Sigmoid colon (tissue), 7 donors: ENCODE data around the gene RITA1. TPM values are rescaled to one million over a fixed set of nuclear protein-coding genes. Genes with fewer than 3 reads are reported as not detected.
A peak's percentile ranks its signal among the peaks of the same experiment; 100 is the strongest.

Experiments
- DNase-seq: peaks from one replicate; pipeline ENCODE4 v3.0.0-alpha.2; 2019
- H3K27ac ChIP-seq, 4 donors: fragments of 200-600 bp; sonication (generic); one replicate each; pipeline ENCODE4 v1.5.1; 2016 to 2019; ENCODE audit warnings: mild to moderate bottlenecking in 1 of 4
- H3K27me3 ChIP-seq, 3 donors: fragments of 200-600 bp; sonication (generic); one replicate each; pipeline ENCODE4 v1.5.1; 2019; ENCODE audit warnings: mild to moderate bottlenecking in 1 of 3
- H3K36me3 ChIP-seq, 4 donors: fragments of 200-600 bp; sonication (generic); one replicate each; pipeline ENCODE4 v1.5.1; 2016 to 2019
- H3K4me1 ChIP-seq, 4 donors: fragments of 200-600 bp; sonication (generic); one replicate each; pipeline ENCODE4 v1.5.1; 2017 to 2019
- H3K4me3 ChIP-seq, 4 donors: fragments of 200-600 bp; sonication (generic); one replicate each; pipeline ENCODE4 v1.5.1; 2017 to 2019; ENCODE audit warnings: mild to moderate bottlenecking in 2 of 4, moderate library complexity in 1 of 4
- H3K9me3 ChIP-seq, 4 donors: fragments of 200-600 bp in 3 of 4; sonication (generic) in 3 of 4; one replicate each; pipeline versions ENCODE4 v1.5.1 to v1.6.1; 2013 to 2019
- EP300 ChIP-seq, 4 donors: sonication (generic); formaldehyde crosslinking; IDR thresholded peaks; one replicate each; pipeline ENCODE4 v1.6.1; 2017; ENCODE audit warnings: antibody characterized with exemption in 4 of 4
- POLR2A ChIP-seq, 2 donors: fragments of 450-650 bp; IDR thresholded peaks; one replicate each; pipeline ENCODE4 v1.6.1; 2016; ENCODE audit warnings: antibody characterized with exemption in 2 of 2, mild to moderate bottlenecking in 2 of 2, moderate library complexity in 2 of 2
- POLR2AphosphoS5 ChIP-seq, 4 donors: sonication (generic); formaldehyde crosslinking; IDR thresholded peaks; one replicate each; pipeline ENCODE4 v1.6.1; 2017; ENCODE audit warnings: antibody characterized with exemption in 4 of 4
- WGBS, 2 donors: extraction: QIAGEN DNeasy Blood & Tissue Kit; methylation state at CpG; one replicate each; pipeline ENCODE4 v1.1.7; 2013; 5-methylcytosine and 5-hydroxymethylcytosine counted together
- intact Hi-C: fragments of 100-400 bp; cut with DNase I; formaldehyde crosslinking; loops from one replicate; pipeline ENCODE4 v1.15.1; 2023
- polyA plus RNA-seq, 3 donors: library from polyadenylated mRNA; stranded (reverse); fragments of 200-250 nt; gene quantifications; one replicate each; pipeline ENCODE4 v1.2.3, GENCODE V29; 2013
- total RNA-seq, 4 donors: library from RNA; depleted of rRNA; stranded (reverse); fragments of >200 nt; gene quantifications; one replicate each; pipeline ENCODE4 v1.1.0, GENCODE V29; 2016
- TF ChIP-seq, protein P1 (sequence below), 4 experiments: fragments of 450-650 bp in 3 of 4; fragments of 200-600 bp in 1 of 4; IDR thresholded peaks; one replicate each; pipeline ENCODE4 v1.5.1; 2016 to 2019; ENCODE audit warnings: antibody characterized with exemption in 4 of 4, mild to moderate bottlenecking in 3 of 4, moderate library complexity in 2 of 4
- donor health status: healthy with polysubstance abuse.
- donor health status: Bipolar disorder and iron deficiency.
- donor health status: healthy.

RITA1 gene
- total and polyA plus RNA-seq, 7 donors: 12.5 to 28.4 (median 16.5) TPM

DNA sequence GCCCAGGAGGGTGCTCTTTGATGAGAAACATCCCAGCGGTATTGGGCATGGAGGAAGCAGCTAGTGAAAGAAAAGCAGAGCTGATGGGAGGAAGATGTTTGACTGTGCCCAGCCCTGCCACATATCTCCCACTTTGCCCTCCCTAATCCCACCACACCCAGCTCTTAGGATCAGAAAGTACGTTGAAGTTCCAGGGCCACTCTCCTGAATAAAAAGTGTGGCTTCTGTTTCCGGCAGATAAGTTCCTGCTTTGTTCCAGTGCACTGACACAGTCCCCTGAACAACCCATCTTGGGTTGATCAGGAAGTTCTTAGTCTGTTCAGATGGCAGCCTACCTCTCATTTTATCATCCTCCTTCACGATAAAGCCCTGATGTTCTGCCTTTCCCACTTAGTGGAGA lies 52.2 kb downstream of the RITA1 start:
- Histone ChIP-seq H3K27me3 (no peaks in the 10 kb centered on the region), H3K36me3 (peaks cover 0 to 23% (median 10%) of the 10 kb centered on the region in 4 donors), H3K27ac (peak overlapping the region in 1 of 4 donors; percentile 12), H3K9me3 (no peaks in the 10 kb centered on the region), H3K4me3 (no peak overlapping the region), H3K4me1 (peaks cover 0 to 29% (median 17%) of the 10 kb centered on the region in 4 donors)
- WGBS, 2 donors: 18 to 36% methylated on average over 4 of the region's 4 CpGs
- TF ChIP-seq POLR2AphosphoS5 (IDR thresholded peaks at IDR 0.05): no peak
- no peak for TF ChIP-seq POLR2A (IDR thresholded peaks at IDR 0.05)
- TF ChIP-seq, protein P1, sequence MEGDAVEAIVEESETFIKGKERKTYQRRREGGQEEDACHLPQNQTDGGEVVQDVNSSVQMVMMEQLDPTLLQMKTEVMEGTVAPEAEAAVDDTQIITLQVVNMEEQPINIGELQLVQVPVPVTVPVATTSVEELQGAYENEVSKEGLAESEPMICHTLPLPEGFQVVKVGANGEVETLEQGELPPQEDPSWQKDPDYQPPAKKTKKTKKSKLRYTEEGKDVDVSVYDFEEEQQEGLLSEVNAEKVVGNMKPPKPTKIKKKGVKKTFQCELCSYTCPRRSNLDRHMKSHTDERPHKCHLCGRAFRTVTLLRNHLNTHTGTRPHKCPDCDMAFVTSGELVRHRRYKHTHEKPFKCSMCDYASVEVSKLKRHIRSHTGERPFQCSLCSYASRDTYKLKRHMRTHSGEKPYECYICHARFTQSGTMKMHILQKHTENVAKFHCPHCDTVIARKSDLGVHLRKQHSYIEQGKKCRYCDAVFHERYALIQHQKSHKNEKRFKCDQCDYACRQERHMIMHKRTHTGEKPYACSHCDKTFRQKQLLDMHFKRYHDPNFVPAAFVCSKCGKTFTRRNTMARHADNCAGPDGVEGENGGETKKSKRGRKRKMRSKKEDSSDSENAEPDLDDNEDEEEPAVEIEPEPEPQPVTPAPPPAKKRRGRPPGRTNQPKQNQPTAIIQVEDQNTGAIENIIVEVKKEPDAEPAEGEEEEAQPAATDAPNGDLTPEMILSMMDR (IDR thresholded peaks at IDR 0.05): no peak
- no peak for TF ChIP-seq EP300 (IDR thresholded peaks at IDR 0.05)
- intact Hi-C loops: no loop called here
- peak; percentile 19 for DNase-seq

DNA sequence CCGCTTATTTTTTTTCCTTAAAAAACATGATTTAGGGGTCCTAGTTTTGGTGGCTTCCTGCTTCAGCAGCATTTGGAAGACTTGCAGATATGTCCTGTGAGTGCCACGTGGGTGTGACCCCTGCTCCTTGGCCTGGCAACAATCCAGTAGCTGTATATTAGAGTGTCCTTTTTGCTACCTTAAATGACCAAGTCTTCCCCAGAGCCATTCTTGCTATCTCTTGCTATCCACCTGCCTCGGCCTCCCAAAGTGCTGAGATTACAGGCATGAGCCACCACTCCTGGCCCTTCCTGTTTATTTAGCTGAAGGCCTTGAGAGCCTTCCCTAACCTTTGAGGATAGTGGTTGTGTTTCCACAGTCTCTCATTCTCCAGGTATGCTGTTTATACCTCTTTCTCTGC lies 52.8 kb downstream of the RITA1 start:
- Histone ChIP-seq H3K27me3 (no peaks in the 10 kb centered on the region), H3K9me3 (no peaks in the 10 kb centered on the region), H3K4me1 (peaks cover 0 to 33% (median 17%) of the 10 kb centered on the region in 4 donors), H3K36me3 (peaks cover 0 to 17% (median 5%) of the 10 kb centered on the region in 4 donors), H3K27ac (no peak overlapping the region), H3K4me3 (no peak overlapping the region)
- TF ChIP-seq EP300 (IDR thresholded peaks at IDR 0.05) (no peak), POLR2A (IDR thresholded peaks at IDR 0.05) (no peak), POLR2AphosphoS5 (IDR thresholded peaks at IDR 0.05) (no peak)
- TF ChIP-seq, protein P1 (IDR thresholded peaks at IDR 0.05): no peak
- WGBS, 2 donors: 37 to 50% methylated on average over 3 of the region's 3 CpGs
- intact Hi-C loops: no loop called here
- no peak for DNase-seq

- H3K36me3 ChIP-seq: peaks cover 0 to 8% (median 0%) of the 10 kb centered on the region in 4 donors
- H3K9me3 ChIP-seq: no peaks in the 10 kb centered on the region
- peak overlapping the region; percentile 19 to 55 (median 50) for H3K27ac ChIP-seq
- no peak overlapping the region for H3K4me3 ChIP-seq
- TF ChIP-seq POLR2A (IDR thresholded peaks at IDR 0.05) (no peak), POLR2AphosphoS5 (IDR thresholded peaks at IDR 0.05) (no peak), EP300 (IDR thresholded peaks at IDR 0.05) (no peak)
- TF ChIP-seq, protein P1 (IDR thresholded peaks at IDR 0.05): no peak
- peaks cover 0 to 43% (median 23%) of the 10 kb centered on the region in 4 donors for H3K4me1 ChIP-seq
- 26 to 56% methylated on average over 3 of the region's 3 CpGs for WGBS, 2 donors
- peak; percentile 54 for DNase-seq
- H3K27me3 ChIP-seq: no peaks in the 10 kb centered on the region
- intact Hi-C loops: no loop called here
These were observed 53.8 kb downstream of the RITA1 start for GRCh38 chr12:113239288-113239771.

DNA sequence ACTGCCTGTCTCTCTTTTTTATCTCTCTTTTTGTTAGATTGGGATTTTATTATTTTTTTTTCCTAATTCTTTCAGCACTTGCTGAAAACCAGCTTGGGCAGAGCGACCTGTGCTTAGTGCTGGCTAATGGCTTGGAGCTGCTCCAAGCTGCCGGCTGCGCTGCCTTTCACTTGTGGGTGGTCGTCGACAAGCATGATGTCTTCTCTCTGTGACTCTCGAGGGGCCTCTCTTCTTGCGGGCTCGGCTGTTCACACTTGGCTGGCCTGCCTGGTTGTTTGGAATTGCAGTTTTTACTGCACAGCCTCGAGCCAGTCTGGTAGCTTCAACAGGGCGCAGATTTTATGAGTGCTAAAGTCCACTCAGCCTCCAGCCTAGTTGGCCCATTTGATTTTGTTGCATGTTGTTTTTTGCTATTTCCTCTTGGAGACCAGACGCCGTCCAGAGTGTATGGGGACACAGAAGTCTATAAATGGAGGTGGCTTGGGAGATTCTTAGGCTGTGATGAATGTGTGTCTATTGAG lies 54.4 kb downstream of the RITA1 start:
- H3K4me1 ChIP-seq: peaks cover 0 to 49% (median 29%) of the 10 kb centered on the region in 4 donors

GRCh38 chr12:113240395-113240794 lies 54.9 kb downstream of the RITA1 start:
- 21 to 60% methylated on average over 3 of the region's 3 CpGs for WGBS, 2 donors
- intact Hi-C loops: loop anchor here (10.0 kb wide), 1 partner anchor 56 kb away; the partner anchor contains the start of genes DDX54 and RITA1

More for the DNA sequence above, 54.4 kb downstream of the RITA1 start:
- Histone ChIP-seq H3K9me3 (no peaks in the 10 kb centered on the region), H3K4me3 (no peak overlapping the region), H3K27ac (peak overlapping the region; percentile 19 to 55 (median 50)), H3K27me3 (no peaks in the 10 kb centered on the region), H3K36me3 (peaks cover 0 to 2% (median 0%) of the 10 kb centered on the region in 4 donors)
- intact Hi-C loops: loop anchor here (10.0 kb wide), 1 partner anchor 55 kb away; the partner anchor contains the start of genes DDX54 and RITA1
- 12 to 45% methylated on average over 12 of the region's 12 CpGs for WGBS, 2 donors
- TF ChIP-seq POLR2AphosphoS5 (IDR thresholded peaks at IDR 0.05) (peak in 1 of 4 donors; percentile 6), EP300 (IDR thresholded peaks at IDR 0.05) (no peak)
- peak; percentile 66 for DNase-seq

More at GRCh38 chr12:113240395-113240794, 54.9 kb downstream of the RITA1 start:
- H3K9me3 ChIP-seq: no peaks in the 10 kb centered on the region
- peak overlapping the region in 1 of 4 donors; percentile 54 for H3K27ac ChIP-seq
- no peaks in the 10 kb centered on the region for H3K36me3 ChIP-seq
- peaks cover 0 to 53% (median 33%) of the 10 kb centered on the region in 4 donors for H3K4me1 ChIP-seq
- H3K4me3 ChIP-seq: no peak overlapping the region
- TF ChIP-seq POLR2A (IDR thresholded peaks at IDR 0.05) (no peak), POLR2AphosphoS5 (IDR thresholded peaks at IDR 0.05) (no peak), EP300 (IDR thresholded peaks at IDR 0.05) (no peak)
- TF ChIP-seq, protein P1 (IDR thresholded peaks at IDR 0.05): no peak
- no peak for DNase-seq
- no peaks in the 10 kb centered on the region for H3K27me3 ChIP-seq
